Astrocyte of the spinal cord (primary cell): ENCODE results near the gene GIGYF1.

Experiments
- DNase-seq: peaks from one replicate; pipeline ENCODE4 v3.0.0; 2011; ENCODE audit warnings: low read depth, low spot score
- H3K4me3 ChIP-seq: 2 replicates; pipeline ENCODE4 v1.5.1; 2011; ENCODE audit warnings: low read depth, mild to moderate bottlenecking, low read length, moderate library complexity
- CTCF ChIP-seq: IDR thresholded peaks from 2 replicates; pipeline ENCODE4 v1.5.1; 2012; ENCODE audit warnings: low read depth, mild to moderate bottlenecking, low read length, inconsistent platforms
- in situ Hi-C: cut with HindIII; loops from 2 replicates; pipeline ENCODE4 v1.10.0; 2017; ENCODE audit warnings: low sequenced_read_pairs

GIGYF1 gene

DNA sequence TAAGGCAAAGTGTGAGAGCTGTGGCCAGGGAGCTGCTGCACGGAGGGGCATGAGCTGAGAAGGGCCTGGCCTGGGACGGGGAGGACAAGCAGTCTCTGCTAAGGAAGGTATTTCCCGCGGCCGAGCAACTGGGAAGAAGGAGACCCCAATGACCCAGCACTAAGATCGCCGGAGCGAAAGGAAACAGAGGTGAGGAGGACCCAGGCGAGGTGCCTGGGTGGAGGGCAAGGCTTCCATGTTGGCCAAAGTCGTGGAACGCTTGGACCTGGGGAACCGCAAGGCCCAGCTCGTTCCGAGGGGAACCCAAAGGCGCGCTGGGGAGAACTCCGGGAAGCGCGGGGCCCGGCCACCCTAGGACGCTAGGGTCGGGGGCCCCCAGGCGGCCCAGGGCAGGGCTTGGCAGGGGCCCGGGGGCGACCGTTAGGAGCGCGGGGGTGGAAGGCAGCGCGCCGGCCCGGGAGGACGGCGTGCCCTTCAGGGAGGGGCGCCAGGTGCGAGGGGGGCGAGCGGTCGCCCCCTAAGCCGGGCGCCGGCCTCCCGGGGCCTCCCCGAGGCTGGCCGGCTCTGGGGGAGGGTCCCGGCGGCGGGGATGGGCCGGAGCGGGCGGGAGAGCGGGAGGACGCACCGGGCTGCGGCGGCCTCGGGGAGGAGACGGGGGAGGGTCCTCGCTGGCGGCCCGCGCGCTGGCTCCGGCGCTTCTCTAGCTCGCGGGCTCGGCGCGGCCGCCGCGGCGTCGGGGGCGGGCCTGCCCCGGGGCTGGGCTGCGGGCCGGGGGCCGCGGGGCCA lies 545 bp downstream of the GIGYF1 start:
- no peak for TF ChIP-seq CTCF
- in situ Hi-C loops, result no loop called here
- DNase-seq, result no peak
- H3K4me3 ChIP-seq, result peak overlapping the region; percentile 74

GRCh38 chr7:100692578-100692961 lies 1.5 kb downstream of the GIGYF1 start:
- in situ Hi-C loops, result no loop called here
- TF ChIP-seq CTCF, result no peak
- no peak for DNase-seq
- H3K4me3 ChIP-seq, result peak overlapping the region; percentile 74

DNA sequence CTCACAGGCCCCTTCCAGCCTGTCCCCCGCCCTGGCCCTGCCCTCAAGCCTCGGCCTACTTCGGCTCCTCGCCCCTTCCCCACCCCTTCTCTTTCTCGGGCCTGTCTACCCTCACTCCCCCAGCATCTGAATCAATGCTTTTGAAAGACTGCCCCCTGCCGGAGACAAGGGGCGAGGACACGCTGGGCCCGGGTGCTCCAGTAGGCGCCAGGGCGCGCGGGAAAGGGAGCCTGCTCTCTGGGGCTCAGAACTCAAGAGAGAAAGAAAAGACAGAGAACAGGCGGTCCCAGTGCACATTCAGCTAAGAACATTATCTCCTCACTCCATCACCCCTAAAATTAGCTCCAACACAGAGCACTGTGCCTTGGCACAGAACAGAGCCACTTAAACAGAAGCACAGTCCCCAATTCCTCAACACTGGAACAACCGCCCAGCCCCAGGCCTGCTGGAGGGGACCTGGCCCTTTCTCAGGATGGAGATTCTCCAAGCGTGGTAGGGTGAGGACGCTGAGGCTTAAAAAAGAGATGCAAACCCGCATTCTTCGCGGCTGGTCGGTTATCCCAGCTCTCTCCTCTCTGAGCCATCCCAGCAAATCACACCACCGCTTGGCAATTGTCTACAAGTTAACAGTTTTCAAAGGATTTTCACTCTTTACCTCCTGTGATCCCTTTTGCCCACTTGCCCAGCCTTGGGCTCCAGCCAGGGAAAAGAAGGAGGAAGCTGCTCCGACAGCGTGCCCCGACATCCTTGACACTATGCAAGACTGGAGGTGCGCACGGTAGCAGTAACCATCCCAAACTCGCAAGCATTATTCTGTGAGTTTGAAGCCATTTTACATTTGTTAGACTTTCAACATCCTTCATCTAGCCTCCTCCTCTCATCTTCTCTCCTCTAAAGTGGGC lies 2.1 kb downstream of the GIGYF1 start:
- peak overlapping the region; percentile 12 for H3K4me3 ChIP-seq
- DNase-seq, result peak; percentile 73
- in situ Hi-C loops, result no loop called here
- TF ChIP-seq CTCF, result peak; percentile 95

GRCh38 chr7:100689230-100690135 lies 4.6 kb downstream of the GIGYF1 start:
- no peak for DNase-seq
- no peak for TF ChIP-seq CTCF
- in situ Hi-C loops, result no loop called here
- H3K4me3 ChIP-seq, result no peak overlapping the region

- in situ Hi-C loops, result no loop called here
- TF ChIP-seq CTCF, result no peak
Measured at GRCh38 chr7:100688326-100688860, 5.7 kb downstream of the GIGYF1 start.

DNA sequence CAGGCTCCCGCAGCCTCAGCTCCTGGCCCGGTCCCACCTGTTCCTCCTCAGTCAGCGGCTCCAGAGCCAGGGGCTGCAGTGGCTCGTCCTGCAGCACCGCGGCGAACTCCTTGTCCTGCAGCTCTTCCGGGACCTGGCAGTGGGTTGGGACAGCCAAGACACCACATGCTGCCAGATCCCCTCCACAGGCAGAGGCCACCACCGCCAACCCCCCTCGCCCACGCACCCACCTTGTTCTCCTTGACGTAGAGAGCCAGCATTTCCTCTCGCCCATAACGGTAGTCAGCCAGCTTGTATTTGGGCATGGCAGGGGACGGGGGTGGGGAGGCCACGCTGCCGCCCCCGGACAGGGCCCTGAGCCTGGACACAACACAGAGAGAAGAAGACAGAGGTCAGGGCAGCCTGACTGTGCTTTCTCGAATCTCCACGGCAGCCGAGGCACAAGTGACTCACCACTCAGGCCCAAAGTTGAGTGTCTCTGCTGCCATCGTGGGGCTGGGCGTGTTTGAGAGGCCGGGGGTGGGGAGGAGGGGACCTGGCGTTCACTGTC lies 6.2 kb downstream of the GIGYF1 start:
- no peak overlapping the region for H3K4me3 ChIP-seq
- no peak for DNase-seq
- in situ Hi-C loops, result no loop called here
- TF ChIP-seq CTCF, result no peak

More at GRCh38 chr7:100688326-100688860, 5.7 kb downstream of the GIGYF1 start:
- no peak for DNase-seq
- H3K4me3 ChIP-seq, result no peak overlapping the region
